Measurements from ENCODE around the gene RND3. TPM values are rescaled to one million over a fixed set of nuclear protein-coding genes. Genes with fewer than 3 reads are reported as not detected.
A peak's percentile ranks its signal among the peaks of the same experiment; 100 is the strongest.

Gene RND3
- total and polyA plus RNA-seq, 10 of the 15 experiments (the other 5 are each of a cell fraction or from before 2014, with no cell fraction given) = 0.38 to 18.3 (median 0.93) TPM

DNA sequence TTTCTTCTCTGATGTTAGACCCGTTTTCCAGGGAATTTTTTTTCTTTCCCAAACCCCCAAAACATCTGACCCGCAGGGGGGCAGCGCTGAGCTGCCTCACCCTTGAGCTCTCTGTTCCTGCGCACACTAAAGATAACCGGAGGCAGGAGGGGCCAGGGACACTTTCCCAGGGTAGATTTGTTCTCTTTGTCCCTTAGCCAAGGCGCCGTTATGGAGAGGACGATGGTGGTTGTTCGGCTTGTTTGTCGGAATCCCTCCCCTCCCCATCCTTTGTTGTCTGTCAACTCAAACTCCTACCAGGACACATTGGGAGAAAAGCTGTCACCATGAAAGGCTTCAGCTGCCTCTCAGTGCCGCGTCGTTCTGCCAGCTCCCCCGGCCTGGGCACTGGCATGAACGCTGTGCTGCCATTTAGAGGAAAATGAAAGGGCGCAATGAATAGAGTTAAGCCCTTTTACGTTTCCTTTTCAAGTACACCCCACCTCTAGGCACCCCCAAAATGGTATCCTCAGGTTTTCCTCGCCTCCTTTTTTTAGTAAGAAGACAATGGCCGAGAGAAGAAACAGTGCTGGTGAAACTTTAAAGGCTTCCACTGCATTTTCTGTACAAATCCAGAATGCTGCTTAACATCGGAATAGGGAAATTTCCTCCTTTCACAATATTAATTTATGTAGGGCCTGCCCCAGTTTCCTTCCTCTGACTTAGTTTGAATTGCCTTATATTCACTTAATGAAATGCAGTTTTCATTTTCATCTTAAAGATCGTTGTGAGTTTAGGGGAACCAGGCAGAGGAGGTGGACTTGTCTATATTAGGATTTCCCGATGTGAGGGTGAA lies 62.1 kb downstream of the RND3 start:
- intact Hi-C loops (cut with micrococcal nuclease; ENCODE audit: unreplicated experiment) = no loop called here
- ChIA-PET SMC1A (ENCODE audit: uncharacterized antibody, unreplicated experiment) (interaction anchor here (0.6 to 3.1 kb wide), 30 partner anchors 15 to 827 kb away, joined by 3 to 23 read pairs (median 4); no protein-coding TSS in a partner anchor), RAD21 (ENCODE audit: unreplicated experiment) (interaction anchor here (0.6 to 3.5 kb wide), 28 partner anchors 9 to 813 kb away, joined by 3 to 18 read pairs (median 4); no protein-coding TSS in a partner anchor), CTCF (interaction anchor here (0.9 to 3.6 kb wide), 27 partner anchors 11 to 813 kb away, joined by 3 to 21 read pairs (median 4); no protein-coding TSS in a partner anchor), POLR2A (interaction anchor here (0.6 to 1.3 kb wide), 3 partner anchors 14 to 51 kb away, joined by 3 to 4 read pairs (median 3); no protein-coding TSS in a partner anchor)
- ATAC-seq (peak; percentile 51), FAIRE-seq (no peak), DNase-seq (ENCODE audit: low read depth, low spot score) (no peak)
- Histone ChIP-seq H3K4me2 (ENCODE audit: control insufficient read depth, insufficient read depth) (no peak overlapping the region), H2AFZ (ENCODE audit: control insufficient read depth, low read depth, low read length) (no peak overlapping the region), H3K79me2 (ENCODE audit: control insufficient read depth, insufficient read depth, low read length) (no peaks in the 10 kb centered on the region), H3K4me3 (no peak overlapping the region), H4K20me1 (ENCODE audit: control insufficient read depth, insufficient read depth) (no peaks in the 10 kb centered on the region), H3K9ac (ENCODE audit: control insufficient read depth, insufficient read depth, low read length) (no peak overlapping the region), H3K4me1 (ENCODE audit: control insufficient read depth, insufficient read depth, low read length) (no peaks in the 10 kb centered on the region), H3K27ac (ENCODE audit: control insufficient read depth, insufficient read depth) (no peak overlapping the region), H3K9me3 (replicated peaks; ENCODE audit: control insufficient read depth, insufficient read depth, low read length) (no peaks in the 10 kb centered on the region), H3K27me3 (replicated peaks in 1 of 2; ENCODE audit: control insufficient read depth in 2 of 2, insufficient read depth in 2 of 2, low read length in 1 of 2) (no peaks in the 10 kb centered on the region), H3K36me3 (ENCODE audit: control insufficient read depth in 2 of 2, insufficient read depth in 2 of 2, low read length in 1 of 2) (no peaks in the 10 kb centered on the region)
- 47% methylated on average over 22 of the region's 22 CpGs for WGBS (ENCODE audit: insufficient coverage, insufficient replicate concordance, low lambda C conversion rate, missing lambda C conversion rate)
- no TSS peak for BruUV-seq (replicated peaks)
- in situ Hi-C loops (cut with MboI) = no loop called here
- TF ChIP-seq IKZF1 (conservative IDR thresholded peaks at IDR 0.05) (peak; percentile 36; the same call in 1 of the 2 replicates), CHD4 (IDR thresholded peaks at IDR 0.05) (no peak), KLF5 (IDR thresholded peaks at IDR 0.05; ENCODE audit: partially characterized antibody) (no peak), HDAC2 (IDR thresholded peaks at IDR 0.05) (no peak), HCFC1 (IDR thresholded peaks at IDR 0.05; ENCODE audit: low read length) (no peak)
- TF ChIP-seq, protein P1, sequence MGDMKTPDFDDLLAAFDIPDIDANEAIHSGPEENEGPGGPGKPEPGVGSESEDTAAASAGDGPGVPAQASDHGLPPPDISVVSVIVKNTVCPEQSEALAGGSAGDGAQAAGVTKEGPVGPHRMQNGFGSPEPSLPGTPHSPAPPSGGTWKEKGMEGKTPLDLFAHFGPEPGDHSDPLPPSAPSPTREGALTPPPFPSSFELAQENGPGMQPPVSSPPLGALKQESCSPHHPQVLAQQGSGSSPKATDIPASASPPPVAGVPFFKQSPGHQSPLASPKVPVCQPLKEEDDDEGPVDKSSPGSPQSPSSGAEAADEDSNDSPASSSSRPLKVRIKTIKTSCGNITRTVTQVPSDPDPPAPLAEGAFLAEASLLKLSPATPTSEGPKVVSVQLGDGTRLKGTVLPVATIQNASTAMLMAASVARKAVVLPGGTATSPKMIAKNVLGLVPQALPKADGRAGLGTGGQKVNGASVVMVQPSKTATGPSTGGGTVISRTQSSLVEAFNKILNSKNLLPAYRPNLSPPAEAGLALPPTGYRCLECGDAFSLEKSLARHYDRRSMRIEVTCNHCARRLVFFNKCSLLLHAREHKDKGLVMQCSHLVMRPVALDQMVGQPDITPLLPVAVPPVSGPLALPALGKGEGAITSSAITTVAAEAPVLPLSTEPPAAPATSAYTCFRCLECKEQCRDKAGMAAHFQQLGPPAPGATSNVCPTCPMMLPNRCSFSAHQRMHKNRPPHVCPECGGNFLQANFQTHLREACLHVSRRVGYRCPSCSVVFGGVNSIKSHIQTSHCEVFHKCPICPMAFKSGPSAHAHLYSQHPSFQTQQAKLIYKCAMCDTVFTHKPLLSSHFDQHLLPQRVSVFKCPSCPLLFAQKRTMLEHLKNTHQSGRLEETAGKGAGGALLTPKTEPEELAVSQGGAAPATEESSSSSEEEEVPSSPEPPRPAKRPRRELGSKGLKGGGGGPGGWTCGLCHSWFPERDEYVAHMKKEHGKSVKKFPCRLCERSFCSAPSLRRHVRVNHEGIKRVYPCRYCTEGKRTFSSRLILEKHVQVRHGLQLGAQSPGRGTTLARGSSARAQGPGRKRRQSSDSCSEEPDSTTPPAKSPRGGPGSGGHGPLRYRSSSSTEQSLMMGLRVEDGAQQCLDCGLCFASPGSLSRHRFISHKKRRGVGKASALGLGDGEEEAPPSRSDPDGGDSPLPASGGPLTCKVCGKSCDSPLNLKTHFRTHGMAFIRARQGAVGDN (IDR thresholded peaks at IDR 0.05) = no peak
- TF ChIP-seq, protein P2, sequence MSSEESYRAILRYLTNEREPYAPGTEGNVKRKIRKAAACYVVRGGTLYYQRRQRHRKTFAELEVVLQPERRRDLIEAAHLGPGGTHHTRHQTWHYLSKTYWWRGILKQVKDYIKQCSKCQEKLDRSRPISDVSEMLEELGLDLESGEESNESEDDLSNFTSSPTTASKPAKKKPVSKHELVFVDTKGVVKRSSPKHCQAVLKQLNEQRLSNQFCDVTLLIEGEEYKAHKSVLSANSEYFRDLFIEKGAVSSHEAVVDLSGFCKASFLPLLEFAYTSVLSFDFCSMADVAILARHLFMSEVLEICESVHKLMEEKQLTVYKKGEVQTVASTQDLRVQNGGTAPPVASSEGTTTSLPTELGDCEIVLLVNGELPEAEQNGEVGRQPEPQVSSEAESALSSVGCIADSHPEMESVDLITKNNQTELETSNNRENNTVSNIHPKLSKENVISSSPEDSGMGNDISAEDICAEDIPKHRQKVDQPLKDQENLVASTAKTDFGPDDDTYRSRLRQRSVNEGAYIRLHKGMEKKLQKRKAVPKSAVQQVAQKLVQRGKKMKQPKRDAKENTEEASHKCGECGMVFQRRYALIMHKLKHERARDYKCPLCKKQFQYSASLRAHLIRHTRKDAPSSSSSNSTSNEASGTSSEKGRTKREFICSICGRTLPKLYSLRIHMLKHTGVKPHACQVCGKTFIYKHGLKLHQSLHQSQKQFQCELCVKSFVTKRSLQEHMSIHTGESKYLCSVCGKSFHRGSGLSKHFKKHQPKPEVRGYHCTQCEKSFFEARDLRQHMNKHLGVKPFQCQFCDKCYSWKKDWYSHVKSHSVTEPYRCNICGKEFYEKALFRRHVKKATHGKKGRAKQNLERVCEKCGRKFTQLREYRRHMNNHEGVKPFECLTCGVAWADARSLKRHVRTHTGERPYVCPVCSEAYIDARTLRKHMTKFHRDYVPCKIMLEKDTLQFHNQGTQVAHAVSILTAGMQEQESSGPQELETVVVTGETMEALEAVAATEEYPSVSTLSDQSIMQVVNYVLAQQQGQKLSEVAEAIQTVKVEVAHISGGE (CRISPR knock-in tag; IDR thresholded peaks at IDR 0.05) = no peak
